MM.1S (cell line): Measurements from ENCODE around the gene ANO3.

Source experiments
- EZH2 ChIP-seq: fragments of 300-600 bp; sonication (generic); optimal IDR thresholded peaks from 2 replicates; pipeline ENCODE3; 2017; ENCODE audit warnings: low read depth, mild to moderate bottlenecking, antibody characterized with exemption, low read length, mixed read lengths
- EZH2phosphoT487 ChIP-seq: fragments of 300-600 bp; sonication (generic); IDR thresholded peaks from 2 replicates; pipeline ENCODE4 v1.6.1; 2018; ENCODE audit warnings: antibody characterized with exemption, low read length
- TF ChIP-seq, protein P1 (sequence below): fragments of 300-600 bp; sonication (generic); IDR thresholded peaks from 2 replicates; pipeline ENCODE4 v1.5.1; 2016; ENCODE audit warnings: antibody characterized with exemption, low read length, mixed read lengths

- TF ChIP-seq, protein P1, sequence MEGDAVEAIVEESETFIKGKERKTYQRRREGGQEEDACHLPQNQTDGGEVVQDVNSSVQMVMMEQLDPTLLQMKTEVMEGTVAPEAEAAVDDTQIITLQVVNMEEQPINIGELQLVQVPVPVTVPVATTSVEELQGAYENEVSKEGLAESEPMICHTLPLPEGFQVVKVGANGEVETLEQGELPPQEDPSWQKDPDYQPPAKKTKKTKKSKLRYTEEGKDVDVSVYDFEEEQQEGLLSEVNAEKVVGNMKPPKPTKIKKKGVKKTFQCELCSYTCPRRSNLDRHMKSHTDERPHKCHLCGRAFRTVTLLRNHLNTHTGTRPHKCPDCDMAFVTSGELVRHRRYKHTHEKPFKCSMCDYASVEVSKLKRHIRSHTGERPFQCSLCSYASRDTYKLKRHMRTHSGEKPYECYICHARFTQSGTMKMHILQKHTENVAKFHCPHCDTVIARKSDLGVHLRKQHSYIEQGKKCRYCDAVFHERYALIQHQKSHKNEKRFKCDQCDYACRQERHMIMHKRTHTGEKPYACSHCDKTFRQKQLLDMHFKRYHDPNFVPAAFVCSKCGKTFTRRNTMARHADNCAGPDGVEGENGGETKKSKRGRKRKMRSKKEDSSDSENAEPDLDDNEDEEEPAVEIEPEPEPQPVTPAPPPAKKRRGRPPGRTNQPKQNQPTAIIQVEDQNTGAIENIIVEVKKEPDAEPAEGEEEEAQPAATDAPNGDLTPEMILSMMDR: no peak
- TF ChIP-seq EZH2 (no peak), EZH2phosphoT487 (no peak)
Observed at GRCh38 chr11:26698224-26698623, 366.3 kb downstream of the ANO3 start.
